Measurements from ENCODE around the gene PRR7. TPM values are rescaled to one million over a fixed set of nuclear protein-coding genes. Genes with fewer than 3 reads are reported as not detected.
A peak's percentile ranks its signal among the peaks of the same experiment; 100 is the strongest.

Gene PRR7
- total and polyA plus RNA-seq, 2 of the 13 experiments (the other 11 are each of a cell fraction or from before 2014, with no cell fraction given): 4.8 to 5.0 TPM

DNA sequence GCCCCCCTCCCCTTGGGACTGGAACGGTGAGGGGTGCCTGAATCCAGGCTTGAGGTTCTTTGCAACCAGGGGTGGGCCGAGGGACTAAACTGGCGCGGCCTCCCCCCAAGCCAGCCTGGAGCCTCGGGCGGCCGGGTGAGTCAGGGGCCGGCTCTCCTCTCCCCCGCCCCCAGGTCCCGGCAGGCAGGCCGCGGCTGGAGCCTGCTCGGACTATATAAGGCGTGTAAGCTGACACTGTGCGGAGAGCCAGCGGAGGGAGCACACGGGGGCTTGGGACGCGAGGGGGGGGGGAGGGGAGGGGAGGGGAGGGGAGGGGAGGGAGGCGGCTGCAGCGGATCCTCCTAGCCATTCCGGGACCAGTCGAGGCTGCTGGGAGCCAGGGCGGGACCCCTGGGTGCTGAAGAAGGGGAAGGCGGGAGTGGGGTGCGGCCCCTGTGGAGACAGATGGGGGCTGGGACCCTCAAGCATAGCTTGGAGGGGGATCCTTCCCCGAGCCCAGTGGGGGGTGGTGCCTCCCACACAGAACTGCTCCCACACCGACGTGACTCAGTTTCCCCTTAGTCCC lies 50.2 kb downstream of the PRR7 start (continued):
- TF ChIP-seq, protein P1, sequence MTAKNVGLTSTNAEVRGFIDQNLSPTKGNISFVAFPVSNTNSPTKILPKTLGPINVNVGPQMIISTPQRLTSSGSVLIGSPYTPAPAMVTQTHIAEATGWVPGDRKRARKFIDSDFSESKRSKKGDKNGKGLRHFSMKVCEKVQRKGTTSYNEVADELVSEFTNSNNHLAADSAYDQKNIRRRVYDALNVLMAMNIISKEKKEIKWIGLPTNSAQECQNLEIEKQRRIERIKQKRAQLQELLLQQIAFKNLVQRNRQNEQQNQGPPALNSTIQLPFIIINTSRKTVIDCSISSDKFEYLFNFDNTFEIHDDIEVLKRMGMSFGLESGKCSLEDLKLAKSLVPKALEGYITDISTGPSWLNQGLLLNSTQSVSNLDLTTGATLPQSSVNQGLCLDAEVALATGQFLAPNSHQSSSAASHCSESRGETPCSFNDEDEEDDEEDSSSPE (CRISPR knock-in tag; IDR thresholded peaks at IDR 0.05): peak; percentile 10; the same call in 1 of the 2 replicates
- TF ChIP-seq SIN3A (IDR thresholded peaks at IDR 0.05; ENCODE audit: borderline replicate concordance, low read depth, low read length) (0 out of 2 replicates have a peak, but pooled peaks have one; percentile 51), ZNF143 (CRISPR knock-in tag; IDR thresholded peaks at IDR 0.05) (no peak), ZNF616 (CRISPR knock-in tag; IDR thresholded peaks at IDR 0.05; ENCODE audit: low read depth) (0 out of 2 replicates have a peak, but pooled peaks have one; percentile 48), SIX4 (CRISPR knock-in tag; IDR thresholded peaks at IDR 0.05) (peak; percentile 93), ZNF333 (CRISPR knock-in tag; IDR thresholded peaks at IDR 0.05; ENCODE audit: borderline replicate concordance) (0 out of 2 replicates have a peak, but pooled peaks have one; percentile 61), CBFB (CRISPR knock-in tag; IDR thresholded peaks at IDR 0.05) (no peak), ZNF441 (CRISPR knock-in tag; IDR thresholded peaks at IDR 0.05; ENCODE audit: borderline replicate concordance) (peak; percentile 59; the same call in 1 of the 2 replicates), MAZ (IDR thresholded peaks at IDR 0.05; ENCODE audit: borderline replicate concordance, low read depth, low read length) (peak; percentile 76), MAZ (CRISPR knock-in tag; IDR thresholded peaks at IDR 0.05; ENCODE audit: low read depth) (no peak), ZNF549 (CRISPR knock-in tag; IDR thresholded peaks at IDR 0.05) (no peak), ZBTB7A (CRISPR knock-in tag; IDR thresholded peaks at IDR 0.05) (0 out of 2 replicates have a peak, but pooled peaks have one; percentile 33), ZNF251 (CRISPR knock-in tag; IDR thresholded peaks at IDR 0.05) (no peak), SP5 (CRISPR knock-in tag; IDR thresholded peaks at IDR 0.05; ENCODE audit: borderline replicate concordance, low read depth) (0 out of 2 replicates have a peak, but pooled peaks have one; percentile 9), HNRNPK (IDR thresholded peaks at IDR 0.05; ENCODE audit: low read depth, low read length, poor library complexity, severe bottlenecking) (peak; percentile 62)
- TF ChIP-seq, protein P2, sequence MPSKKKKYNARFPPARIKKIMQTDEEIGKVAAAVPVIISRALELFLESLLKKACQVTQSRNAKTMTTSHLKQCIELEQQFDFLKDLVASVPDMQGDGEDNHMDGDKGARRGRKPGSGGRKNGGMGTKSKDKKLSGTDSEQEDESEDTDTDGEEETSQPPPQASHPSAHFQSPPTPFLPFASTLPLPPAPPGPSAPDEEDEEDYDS (CRISPR knock-in tag; IDR thresholded peaks at IDR 0.05): peak; percentile 85
- TF ChIP-seq, protein P3, sequence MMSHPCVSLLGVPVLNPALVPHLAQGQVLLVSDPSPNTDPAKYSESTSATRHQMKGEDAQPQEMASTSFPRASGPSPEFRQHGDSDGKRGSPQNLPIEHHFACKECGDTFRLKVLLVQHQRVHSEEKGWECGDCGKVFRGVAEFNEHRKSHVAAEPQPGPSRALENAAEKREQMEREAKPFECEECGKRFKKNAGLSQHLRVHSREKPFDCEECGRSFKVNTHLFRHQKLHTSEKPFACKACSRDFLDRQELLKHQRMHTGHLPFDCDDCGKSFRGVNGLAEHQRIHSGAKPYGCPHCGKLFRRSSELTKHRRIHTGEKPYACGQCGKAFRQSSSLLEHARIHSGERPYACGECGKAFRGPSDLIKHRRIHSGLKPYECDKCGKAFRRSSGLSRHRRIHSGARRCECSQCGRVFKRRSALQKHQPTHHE (CRISPR knock-in tag; IDR thresholded peaks at IDR 0.05; ENCODE audit: borderline replicate concordance): 0 out of 2 replicates have a peak, but pooled peaks have one; percentile 2
- TF ChIP-seq, protein P4, sequence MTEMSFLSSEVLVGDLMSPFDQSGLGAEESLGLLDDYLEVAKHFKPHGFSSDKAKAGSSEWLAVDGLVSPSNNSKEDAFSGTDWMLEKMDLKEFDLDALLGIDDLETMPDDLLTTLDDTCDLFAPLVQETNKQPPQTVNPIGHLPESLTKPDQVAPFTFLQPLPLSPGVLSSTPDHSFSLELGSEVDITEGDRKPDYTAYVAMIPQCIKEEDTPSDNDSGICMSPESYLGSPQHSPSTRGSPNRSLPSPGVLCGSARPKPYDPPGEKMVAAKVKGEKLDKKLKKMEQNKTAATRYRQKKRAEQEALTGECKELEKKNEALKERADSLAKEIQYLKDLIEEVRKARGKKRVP (CRISPR knock-in tag; IDR thresholded peaks at IDR 0.05): peak in 1 of 2 experiments; percentile 20; a peak in 1 of 4 replicates
- TF ChIP-seq, protein P5, sequence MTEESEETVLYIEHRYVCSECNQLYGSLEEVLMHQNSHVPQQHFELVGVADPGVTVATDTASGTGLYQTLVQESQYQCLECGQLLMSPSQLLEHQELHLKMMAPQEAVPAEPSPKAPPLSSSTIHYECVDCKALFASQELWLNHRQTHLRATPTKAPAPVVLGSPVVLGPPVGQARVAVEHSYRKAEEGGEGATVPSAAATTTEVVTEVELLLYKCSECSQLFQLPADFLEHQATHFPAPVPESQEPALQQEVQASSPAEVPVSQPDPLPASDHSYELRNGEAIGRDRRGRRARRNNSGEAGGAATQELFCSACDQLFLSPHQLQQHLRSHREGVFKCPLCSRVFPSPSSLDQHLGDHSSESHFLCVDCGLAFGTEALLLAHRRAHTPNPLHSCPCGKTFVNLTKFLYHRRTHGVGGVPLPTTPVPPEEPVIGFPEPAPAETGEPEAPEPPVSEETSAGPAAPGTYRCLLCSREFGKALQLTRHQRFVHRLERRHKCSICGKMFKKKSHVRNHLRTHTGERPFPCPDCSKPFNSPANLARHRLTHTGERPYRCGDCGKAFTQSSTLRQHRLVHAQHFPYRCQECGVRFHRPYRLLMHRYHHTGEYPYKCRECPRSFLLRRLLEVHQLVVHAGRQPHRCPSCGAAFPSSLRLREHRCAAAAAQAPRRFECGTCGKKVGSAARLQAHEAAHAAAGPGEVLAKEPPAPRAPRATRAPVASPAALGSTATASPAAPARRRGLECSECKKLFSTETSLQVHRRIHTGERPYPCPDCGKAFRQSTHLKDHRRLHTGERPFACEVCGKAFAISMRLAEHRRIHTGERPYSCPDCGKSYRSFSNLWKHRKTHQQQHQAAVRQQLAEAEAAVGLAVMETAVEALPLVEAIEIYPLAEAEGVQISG (CRISPR knock-in tag; IDR thresholded peaks at IDR 0.05): 0 out of 2 replicates have a peak, but pooled peaks have one; percentile 14
- TF ChIP-seq, protein P6, sequence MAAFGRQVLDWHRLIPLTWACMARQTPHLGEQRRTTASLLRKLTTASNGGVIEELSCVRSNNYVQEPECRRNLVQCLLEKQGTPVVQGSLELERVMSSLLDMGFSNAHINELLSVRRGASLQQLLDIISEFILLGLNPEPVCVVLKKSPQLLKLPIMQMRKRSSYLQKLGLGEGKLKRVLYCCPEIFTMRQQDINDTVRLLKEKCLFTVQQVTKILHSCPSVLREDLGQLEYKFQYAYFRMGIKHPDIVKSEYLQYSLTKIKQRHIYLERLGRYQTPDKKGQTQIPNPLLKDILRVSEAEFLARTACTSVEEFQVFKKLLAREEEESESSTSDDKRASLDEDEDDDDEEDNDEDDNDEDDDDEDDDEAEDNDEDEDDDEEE (CRISPR knock-in tag; IDR thresholded peaks at IDR 0.05): peak; percentile 3; the same call in 1 of the 2 replicates

Measured in HepG2 (cell line).